Right lobe of liver (tissue), 5 donors: Measurements from ENCODE around the gene CCDC74B. TPM values are rescaled to one million over a fixed set of nuclear protein-coding genes. Genes with fewer than 3 reads are reported as not detected.

Source experiments
- small RNA-seq, 2 experiments: library from RNA; depleted of rRNA; stranded (forward); fragments of <200 nt; gene quantifications; one replicate each; pipeline ENCODE3, GENCODE V24; 2016
- total RNA-seq, 6 experiments: library from RNA; depleted of rRNA in 2 of 6; stranded (reverse); fragments of >200 nt in 2 of 6; fragmentation: NEBNext Ultra II Directional in 3 of 6; extraction: Animal tissue kit (Norgen Biotek cat#: 25700) in 3 of 6; gene quantifications; one replicate each; pipeline versions ENCODE4 v1.1.0 to v1.2.4, GENCODE V29; 2016 to 2023
- donor health status: DM: no; HTN: no; CAD: no.
- donor health status: DM: no; HTN: no; CAD: no.
- donor health status: DM: no; HTN: yes; CAD: no.
- donor health status: DM: no; HTN: yes; CAD: no.

Gene CCDC74B
- total RNA-seq, 6 experiments from 2014 or later = 0.19 to 0.74 (median 0.26) TPM; not detected in 3

Small RNA genes lying within 50 kb of the gene (small RNA-seq; reads per million reads assigned to genes)
- 0 reads per million in 2 experiments for gene RNU6-1049P

Other genes starting within 250 kb of the CCDC74B start
- gene RAB6C, start 165.4 kb downstream of the CCDC74B start, total RNA-seq = not detected
- not detected for gene POTEF, start 15.9 kb downstream of the CCDC74B start, total RNA-seq
- 10 to 100 TPM; 19.0 to 24.3 (median 21.6) TPM for gene SMPD4, start 36.5 kb upstream of the CCDC74B start, total RNA-seq
- gene MZT2B, start 37.1 kb upstream of the CCDC74B start, total RNA-seq = 100 to 1,000 TPM in 2 of 6 experiments, 10 to 100 TPM in 4; 69.5 to 125 (median 89.1) TPM
- not detected for gene TUBA3E, start 53.3 kb upstream of the CCDC74B start, total RNA-seq
- gene IMP4, start 197.8 kb upstream of the CCDC74B start, total RNA-seq = 100 to 1,000 TPM in 2 of 6 experiments, 10 to 100 TPM in 4; 43.1 to 136 (median 56.7) TPM
- 10 to 100 TPM; 25.6 to 43.5 (median 30.3) TPM for gene PTPN18, start 210.9 kb upstream of the CCDC74B start, total RNA-seq